ENCODE measurements around the gene ARHGAP21.

DNA sequence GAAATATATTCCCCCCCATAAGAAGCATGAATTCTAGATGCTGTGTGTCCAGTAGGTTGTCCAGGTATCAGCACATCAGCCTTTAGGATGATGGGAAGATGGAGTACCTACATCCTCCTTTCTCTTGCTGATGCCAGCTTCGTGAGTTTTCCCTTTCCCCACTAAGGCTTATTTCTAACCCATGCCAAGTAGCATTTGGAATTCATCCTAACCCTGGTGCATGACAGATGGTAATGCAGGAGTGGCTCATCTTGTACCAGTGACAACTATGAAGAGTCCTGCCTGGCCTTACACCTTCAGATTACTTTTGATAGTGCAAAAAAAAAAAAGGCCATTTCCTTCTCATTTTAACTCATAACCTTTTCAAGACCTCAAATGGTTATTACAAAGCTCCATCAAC lies 58.7 kb downstream of the ARHGAP21 start:
- TF ChIP-seq, protein P1, sequence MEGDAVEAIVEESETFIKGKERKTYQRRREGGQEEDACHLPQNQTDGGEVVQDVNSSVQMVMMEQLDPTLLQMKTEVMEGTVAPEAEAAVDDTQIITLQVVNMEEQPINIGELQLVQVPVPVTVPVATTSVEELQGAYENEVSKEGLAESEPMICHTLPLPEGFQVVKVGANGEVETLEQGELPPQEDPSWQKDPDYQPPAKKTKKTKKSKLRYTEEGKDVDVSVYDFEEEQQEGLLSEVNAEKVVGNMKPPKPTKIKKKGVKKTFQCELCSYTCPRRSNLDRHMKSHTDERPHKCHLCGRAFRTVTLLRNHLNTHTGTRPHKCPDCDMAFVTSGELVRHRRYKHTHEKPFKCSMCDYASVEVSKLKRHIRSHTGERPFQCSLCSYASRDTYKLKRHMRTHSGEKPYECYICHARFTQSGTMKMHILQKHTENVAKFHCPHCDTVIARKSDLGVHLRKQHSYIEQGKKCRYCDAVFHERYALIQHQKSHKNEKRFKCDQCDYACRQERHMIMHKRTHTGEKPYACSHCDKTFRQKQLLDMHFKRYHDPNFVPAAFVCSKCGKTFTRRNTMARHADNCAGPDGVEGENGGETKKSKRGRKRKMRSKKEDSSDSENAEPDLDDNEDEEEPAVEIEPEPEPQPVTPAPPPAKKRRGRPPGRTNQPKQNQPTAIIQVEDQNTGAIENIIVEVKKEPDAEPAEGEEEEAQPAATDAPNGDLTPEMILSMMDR (IDR thresholded peaks at IDR 0.05): no peak
- TF ChIP-seq POLR2A (IDR thresholded peaks at IDR 0.05): no peak

Measured in esophagus squamous epithelium (tissue), 4 donors.